Ishikawa (cell line): ENCODE data around the gene CRLF3.

ENCODE experiments used
- CEBPB ChIP-seq: IDR thresholded peaks from 2 replicates; pipeline ENCODE4 v1.6.1; 2012
- CREB1 ChIP-seq: IDR thresholded peaks from 2 replicates; pipeline ENCODE4 v1.6.1; 2012; ENCODE audit warnings: low read depth
- EGR1 ChIP-seq: IDR thresholded peaks from 2 replicates; pipeline ENCODE4 v1.6.1; 2012
- EP300 ChIP-seq: IDR thresholded peaks from 2 replicates; pipeline ENCODE4 v1.6.1; 2012; ENCODE audit warnings: borderline replicate concordance
- FOXM1 ChIP-seq: IDR thresholded peaks from 2 replicates; pipeline ENCODE4 v1.6.1; 2012; ENCODE audit warnings: low read depth, borderline replicate concordance
- NFIC ChIP-seq: IDR thresholded peaks from 2 replicates; pipeline ENCODE4 v1.6.1; 2012
- RAD21 ChIP-seq: IDR thresholded peaks from 2 replicates; pipeline ENCODE4 v1.6.1; 2012; ENCODE audit warnings: low read depth
- TAF1 ChIP-seq: IDR thresholded peaks from 2 replicates; pipeline ENCODE4 v1.6.1; 2012; ENCODE audit warnings: low read depth, mild to moderate bottlenecking
- TCF12 ChIP-seq: IDR thresholded peaks from 2 replicates; pipeline ENCODE4 v1.6.1; 2012; ENCODE audit warnings: low read depth
- TEAD4 ChIP-seq: IDR thresholded peaks from 2 replicates; pipeline ENCODE4 v1.6.1; 2012
- YY1 ChIP-seq: IDR thresholded peaks from 2 replicates; pipeline ENCODE4 v1.6.1; 2012; ENCODE audit warnings: low read depth
- ZBTB7A ChIP-seq: IDR thresholded peaks from 2 replicates; pipeline ENCODE4 v1.6.1; 2012; ENCODE audit warnings: low read depth
- TF ChIP-seq, protein P1 (sequence below): IDR thresholded peaks from 2 replicates; pipeline ENCODE4 v1.6.1; 2012
- TF ChIP-seq, protein P2 (sequence below): IDR thresholded peaks from 2 replicates; pipeline ENCODE4 v1.6.1; 2012
- TF ChIP-seq, protein P3 (sequence below): IDR thresholded peaks from 2 replicates; pipeline ENCODE4 v1.6.1; 2012; ENCODE audit warnings: low read depth, mild to moderate bottlenecking

Gene CRLF3

DNA sequence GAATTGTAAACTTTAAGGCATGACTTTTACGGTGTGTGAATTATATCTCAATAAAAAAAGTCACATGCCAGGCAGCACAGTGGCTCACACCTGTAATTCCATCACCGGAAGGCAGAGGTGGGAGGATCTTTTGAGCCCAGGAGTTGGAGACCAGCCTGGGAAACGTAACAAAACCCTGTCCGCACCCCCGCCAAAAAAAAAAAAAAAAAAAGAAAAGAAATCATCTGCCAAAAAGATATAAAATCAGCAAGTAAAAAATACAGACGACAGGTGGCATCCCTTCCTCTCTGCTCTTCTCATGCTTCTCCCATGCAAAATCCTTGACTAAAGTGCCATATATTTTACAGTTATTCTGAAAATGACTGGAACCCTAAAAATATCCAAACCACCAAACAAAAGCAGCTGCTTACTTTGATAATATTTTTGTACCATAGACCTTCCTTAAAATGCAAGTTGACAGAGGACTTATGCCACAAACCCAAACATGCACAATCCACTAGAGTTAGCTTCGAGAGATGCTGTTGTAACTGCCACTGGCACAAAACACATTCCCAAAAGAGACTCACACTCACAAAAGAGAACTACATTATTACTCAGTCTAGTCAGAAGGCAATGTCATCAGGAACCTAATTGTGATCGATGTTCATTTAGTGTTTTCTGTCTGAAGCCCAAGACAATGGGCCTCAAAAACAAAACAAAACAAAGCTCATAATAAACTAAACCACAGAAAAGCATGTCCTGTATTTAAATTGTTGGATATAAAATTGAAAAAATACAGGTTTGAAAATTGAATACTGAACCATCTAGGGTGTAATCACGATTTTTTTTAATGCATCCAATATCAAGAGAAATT lies 2.4 kb downstream of the CRLF3 start:
- TF ChIP-seq CREB1: no peak
- TF ChIP-seq, protein P1, sequence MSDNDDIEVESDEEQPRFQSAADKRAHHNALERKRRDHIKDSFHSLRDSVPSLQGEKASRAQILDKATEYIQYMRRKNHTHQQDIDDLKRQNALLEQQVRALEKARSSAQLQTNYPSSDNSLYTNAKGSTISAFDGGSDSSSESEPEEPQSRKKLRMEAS: no peak
- TF ChIP-seq EGR1: no peak
- TF ChIP-seq, protein P2, sequence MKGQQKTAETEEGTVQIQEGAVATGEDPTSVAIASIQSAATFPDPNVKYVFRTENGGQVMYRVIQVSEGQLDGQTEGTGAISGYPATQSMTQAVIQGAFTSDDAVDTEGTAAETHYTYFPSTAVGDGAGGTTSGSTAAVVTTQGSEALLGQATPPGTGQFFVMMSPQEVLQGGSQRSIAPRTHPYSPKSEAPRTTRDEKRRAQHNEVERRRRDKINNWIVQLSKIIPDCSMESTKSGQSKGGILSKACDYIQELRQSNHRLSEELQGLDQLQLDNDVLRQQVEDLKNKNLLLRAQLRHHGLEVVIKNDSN: 0 out of 2 replicates have a peak, but pooled peaks have one; percentile 11

- TF ChIP-seq NFIC (no peak), FOXM1 (no peak), CEBPB (no peak), EGR1 (no peak), ZBTB7A (no peak), TAF1 (no peak), TEAD4 (no peak)
Measured at GRCh38 chr17:30819971-30820705, 4.4 kb downstream of the CRLF3 start.

DNA sequence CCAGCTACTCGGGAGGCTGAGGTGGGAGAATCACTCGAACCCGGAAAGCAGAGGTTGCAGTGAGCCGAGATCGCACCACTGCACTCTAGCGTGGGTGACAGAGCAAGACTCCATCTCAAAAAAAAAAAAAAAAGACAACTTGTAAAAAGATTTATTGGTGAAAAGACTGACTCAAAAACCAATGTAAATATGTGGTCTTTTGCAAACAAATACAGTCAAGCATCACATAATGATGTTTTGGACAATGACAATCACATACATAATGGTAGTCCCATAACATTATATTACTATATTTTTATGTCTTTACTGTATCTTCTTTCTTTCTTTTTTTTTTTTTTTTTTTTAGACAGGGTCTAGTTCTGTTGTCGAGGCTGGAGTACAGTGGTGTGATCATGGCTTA lies 8.3 kb downstream of the CRLF3 start:
- no peak for TF ChIP-seq RAD21
- TF ChIP-seq, protein P2: no peak
- TF ChIP-seq EP300: no peak
- no peak for TF ChIP-seq FOXM1
- TF ChIP-seq, protein P1: no peak
- no peak for TF ChIP-seq ZBTB7A
- TF ChIP-seq YY1: no peak
- TF ChIP-seq TAF1: no peak
- TF ChIP-seq, protein P3, sequence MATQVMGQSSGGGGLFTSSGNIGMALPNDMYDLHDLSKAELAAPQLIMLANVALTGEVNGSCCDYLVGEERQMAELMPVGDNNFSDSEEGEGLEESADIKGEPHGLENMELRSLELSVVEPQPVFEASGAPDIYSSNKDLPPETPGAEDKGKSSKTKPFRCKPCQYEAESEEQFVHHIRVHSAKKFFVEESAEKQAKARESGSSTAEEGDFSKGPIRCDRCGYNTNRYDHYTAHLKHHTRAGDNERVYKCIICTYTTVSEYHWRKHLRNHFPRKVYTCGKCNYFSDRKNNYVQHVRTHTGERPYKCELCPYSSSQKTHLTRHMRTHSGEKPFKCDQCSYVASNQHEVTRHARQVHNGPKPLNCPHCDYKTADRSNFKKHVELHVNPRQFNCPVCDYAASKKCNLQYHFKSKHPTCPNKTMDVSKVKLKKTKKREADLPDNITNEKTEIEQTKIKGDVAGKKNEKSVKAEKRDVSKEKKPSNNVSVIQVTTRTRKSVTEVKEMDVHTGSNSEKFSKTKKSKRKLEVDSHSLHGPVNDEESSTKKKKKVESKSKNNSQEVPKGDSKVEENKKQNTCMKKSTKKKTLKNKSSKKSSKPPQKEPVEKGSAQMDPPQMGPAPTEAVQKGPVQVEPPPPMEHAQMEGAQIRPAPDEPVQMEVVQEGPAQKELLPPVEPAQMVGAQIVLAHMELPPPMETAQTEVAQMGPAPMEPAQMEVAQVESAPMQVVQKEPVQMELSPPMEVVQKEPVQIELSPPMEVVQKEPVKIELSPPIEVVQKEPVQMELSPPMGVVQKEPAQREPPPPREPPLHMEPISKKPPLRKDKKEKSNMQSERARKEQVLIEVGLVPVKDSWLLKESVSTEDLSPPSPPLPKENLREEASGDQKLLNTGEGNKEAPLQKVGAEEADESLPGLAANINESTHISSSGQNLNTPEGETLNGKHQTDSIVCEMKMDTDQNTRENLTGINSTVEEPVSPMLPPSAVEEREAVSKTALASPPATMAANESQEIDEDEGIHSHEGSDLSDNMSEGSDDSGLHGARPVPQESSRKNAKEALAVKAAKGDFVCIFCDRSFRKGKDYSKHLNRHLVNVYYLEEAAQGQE: no peak
- TF ChIP-seq TCF12: no peak
- no peak for TF ChIP-seq CEBPB
- no peak for TF ChIP-seq TEAD4
- no peak for TF ChIP-seq NFIC

DNA sequence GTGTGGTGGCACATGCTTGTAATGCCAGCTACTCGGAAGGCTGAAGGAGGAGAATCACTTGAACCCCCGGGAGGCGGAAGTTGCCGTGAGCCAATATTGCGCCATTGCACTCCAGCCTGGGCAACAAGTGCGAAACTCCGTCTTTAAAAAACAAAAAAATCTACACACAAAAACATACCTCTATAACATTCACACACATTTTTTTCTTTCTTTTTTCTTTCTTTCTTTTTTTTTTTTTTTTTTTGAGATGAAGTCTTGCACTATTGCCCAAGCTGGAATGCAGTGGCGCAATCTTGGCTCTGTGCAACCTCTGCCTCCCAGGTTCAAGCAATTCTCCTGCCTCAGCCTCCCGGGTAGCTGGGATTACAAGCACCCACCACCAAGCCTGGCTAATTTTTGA lies 9.6 kb downstream of the CRLF3 start:
- TF ChIP-seq CEBPB: peak; percentile 77

DNA sequence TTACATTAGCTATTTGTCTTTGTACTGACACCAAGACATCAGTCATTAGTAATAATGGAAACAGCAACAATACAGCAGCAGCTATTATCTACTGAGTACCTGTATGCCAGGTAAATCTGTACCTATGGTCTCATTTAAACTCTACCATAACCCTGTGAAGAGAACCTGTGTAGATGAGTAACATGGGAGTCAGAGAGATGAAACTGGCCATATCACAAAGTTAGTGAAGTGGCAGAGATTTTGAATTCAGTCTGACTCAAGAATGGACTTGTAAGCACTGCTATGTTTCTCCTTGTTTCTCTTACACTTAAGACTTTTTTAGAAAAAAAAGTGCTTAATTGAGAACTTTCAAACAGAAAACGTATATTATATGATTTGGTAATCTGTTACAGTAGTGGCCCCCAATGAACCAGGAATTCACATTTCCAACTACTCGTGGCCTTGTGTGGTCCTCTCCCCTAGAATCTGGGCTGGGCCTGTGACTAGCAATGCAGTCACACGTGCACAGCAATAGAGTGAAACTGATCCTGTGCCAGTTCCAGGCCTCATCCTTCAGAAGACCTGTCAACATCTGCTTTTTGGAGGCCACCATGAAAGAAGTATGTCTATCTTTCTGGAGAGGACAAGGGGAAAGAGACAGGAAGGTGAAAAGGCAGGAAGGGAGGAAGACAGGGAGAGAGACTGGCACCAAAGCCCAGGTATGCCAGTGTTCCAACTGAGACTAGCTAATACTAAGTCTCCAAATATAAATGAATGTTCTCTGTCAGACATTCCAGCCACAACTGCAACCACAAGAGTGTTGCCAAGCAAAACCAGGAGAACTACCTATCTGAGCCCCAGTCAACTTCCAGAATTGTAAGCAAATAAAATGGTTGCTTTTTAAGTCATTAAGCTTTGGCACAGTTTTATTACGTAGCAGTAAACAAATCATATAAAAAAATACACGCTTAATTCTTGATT lies 12.0 kb downstream of the CRLF3 start:
- TF ChIP-seq TEAD4: 0 out of 2 replicates have a peak, but pooled peaks have one; percentile 13
- TF ChIP-seq, protein P2: no peak

- TF ChIP-seq RAD21 (no peak), TCF12 (no peak)
Measured at GRCh38 chr17:30809867-30810266, 14.6 kb downstream of the CRLF3 start.

- TF ChIP-seq, protein P1: no peak
- no peak for TF ChIP-seq TAF1
- TF ChIP-seq CREB1: no peak
- no peak for TF ChIP-seq NFIC
- TF ChIP-seq YY1: no peak
- no peak for TF ChIP-seq CEBPB
- TF ChIP-seq, protein P2: no peak
- no peak for TF ChIP-seq ZBTB7A
- TF ChIP-seq RAD21: no peak
- TF ChIP-seq EP300: no peak
- TF ChIP-seq TCF12: no peak
- TF ChIP-seq FOXM1: no peak
- no peak for TF ChIP-seq EGR1
- no peak for TF ChIP-seq TEAD4
- TF ChIP-seq, protein P3: no peak
Measured at GRCh38 chr17:30808785-30809286, 15.7 kb downstream of the CRLF3 start.
